Uterus (tissue), 2 donors: ENCODE results near the gene MEF2C.
"Not testable (repeated sequence)": the region's sequence is repeated elsewhere in the genome, so short reads cannot be mapped to it uniquely, and the experiment has no call there.

Experiments
- CTCF ChIP-seq, 4 experiments: fragments of 200-600 bp in 2 of 4; fragments of 450-650 bp in 2 of 4; sonication (generic) in 2 of 4; IDR thresholded peaks; one replicate each; pipeline ENCODE4 v1.5.1; 2016 to 2019; ENCODE audit warnings: antibody characterized with exemption in 4 of 4, mild to moderate bottlenecking in 2 of 4, moderate library complexity in 1 of 4
- POLR2A ChIP-seq, 2 donors: fragments of 450-650 bp; IDR thresholded peaks; one replicate each; pipeline ENCODE4 v1.6.1; 2016; ENCODE audit warnings: antibody characterized with exemption in 2 of 2, mild to moderate bottlenecking in 1 of 2, moderate library complexity in 1 of 2

- TF ChIP-seq CTCF, POLR2A (IDR thresholded peaks at IDR 0.05): not testable (repeated sequence)
Measured at GRCh38 chr5:88793797-88794196, 89.2 kb downstream of the MEF2C start.
